ENCODE measurements around the gene KCNJ6. TPM values are rescaled to one million over a fixed set of nuclear protein-coding genes. Genes with fewer than 3 reads are reported as not detected.
A peak's percentile ranks its signal among the peaks of the same experiment; 100 is the strongest.

The KCNJ6 gene
- total and polyA plus RNA-seq, 2 of the 8 experiments (the other 6 are each of a cell fraction or from before 2014, with no cell fraction given): 0.51 to 1.2 TPM

DNA sequence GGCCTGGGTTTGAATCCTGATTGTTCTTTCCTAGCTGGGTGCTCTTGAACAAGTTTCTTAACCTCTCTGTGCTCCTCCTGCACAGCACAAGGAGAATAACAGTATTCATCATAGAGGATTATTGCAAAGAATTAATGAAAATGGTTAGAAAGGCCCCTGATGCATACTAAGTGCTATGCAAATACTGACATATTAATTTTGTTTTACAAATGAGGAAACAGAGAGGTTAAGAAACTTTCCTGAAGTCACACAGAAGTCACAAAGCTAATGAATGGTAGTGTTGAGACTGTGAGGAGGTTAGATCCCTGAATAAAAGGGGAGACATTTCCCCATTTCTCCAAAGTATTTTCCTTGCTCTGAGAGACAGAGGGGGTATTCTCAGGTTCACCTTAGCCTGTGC lies 99.0 kb downstream of the KCNJ6 start:
- Histone ChIP-seq H4K20me1 (replicated peaks in 1 of 2; ENCODE audit: control insufficient read depth in 1 of 2, insufficient read depth in 2 of 2, low read length in 2 of 2) (no peaks in the 10 kb centered on the region), H2BK15ac (ENCODE audit: low read length) (no peak overlapping the region), H2AK5ac (ENCODE audit: low read depth, low read length) (no peak overlapping the region), H3K79me1 (ENCODE audit: low read depth, low read length) (no peaks in the 10 kb centered on the region), H3K4ac (replicated peaks; ENCODE audit: insufficient read length, low read depth, low read length) (no peak overlapping the region), H2BK120ac (replicated peaks; ENCODE audit: low read depth, low read length) (no peak overlapping the region), H3K56ac (replicated peaks; ENCODE audit: insufficient read length, low read depth, low read length) (no peak overlapping the region), H2BK12ac (ENCODE audit: low read depth, low read length) (no peak overlapping the region), H3K4me1 (replicated peaks in 1 of 4; ENCODE audit: control insufficient read depth in 3 of 4, insufficient read depth in 4 of 4, low read length in 3 of 4) (peaks cover 4 to 13% (median 7%) of the 10 kb centered on the region in 4 experiments; a peak in 4 of 7 replicates), H3K79me2 (ENCODE audit: control insufficient read depth in 1 of 2, insufficient read depth in 2 of 2, low read length in 2 of 2) (no peaks in the 10 kb centered on the region), H3K18ac (ENCODE audit: extremely low read depth, low read length) (no peak overlapping the region), H4K5ac (ENCODE audit: insufficient read length, low read depth, low read length) (no peak overlapping the region), H3K36me3 (ENCODE audit: control insufficient read depth in 2 of 4, insufficient read depth in 4 of 4, low read length in 3 of 4) (no peaks in the 10 kb centered on the region; a peak in 1 of 8 replicates), H2BK5ac (ENCODE audit: low read depth, low read length) (no peak overlapping the region), H4K91ac (replicated peaks; ENCODE audit: insufficient read length, low read length) (no peak overlapping the region), H3K14ac (ENCODE audit: insufficient read length) (no peak overlapping the region), H3K27ac (ENCODE audit: low read depth, low read length) (no peak overlapping the region), H4K8ac (ENCODE audit: extremely low read depth, insufficient read depth, low read length) (no peak overlapping the region), H3K27me3 (replicated peaks in 1 of 4; ENCODE audit: control insufficient read depth in 3 of 4, extremely low read depth in 1 of 4, insufficient read depth in 3 of 4, low read length in 3 of 4) (no peaks in the 10 kb centered on the region), H3K23me2 (ENCODE audit: low read depth, low read length) (no peaks in the 10 kb centered on the region), H3K4me3 (ENCODE audit: extremely low read depth in 1 of 4, insufficient read depth in 2 of 4, low read depth in 3 of 4, low read length in 4 of 4) (no peak overlapping the region), H3K9me3 (ENCODE audit: insufficient read depth in 2 of 2, low read depth in 1 of 2, low read length in 1 of 2) (peaks cover 0 to 2% of the 10 kb centered on the region in 2 experiments; a peak in 1 of 4 replicates), H3K4me2 (ENCODE audit: insufficient read depth in 1 of 2, low read depth in 2 of 2, low read length in 2 of 2) (no peak overlapping the region), H2BK20ac (ENCODE audit: low read length) (no peak overlapping the region), H3K9ac (replicated peaks in 1 of 4; ENCODE audit: extremely low read depth in 1 of 4, low read depth in 3 of 4, low read length in 3 of 4) (no peak overlapping the region), H2AFZ (ENCODE audit: low read length) (no peak overlapping the region), H3K23ac (ENCODE audit: insufficient read length) (no peak overlapping the region)
- POLR2A ChIA-PET (ENCODE audit: partially characterized antibody): no interaction called here
- CTCF ChIA-PET (ENCODE audit: partially characterized antibody): interaction anchor here (1.5 kb wide), 1 partner anchor 58 kb away, joined by 3 read pairs; no protein-coding TSS in a partner anchor
- TF ChIP-seq BRCA1 (IDR thresholded peaks at IDR 0.05; ENCODE audit: low read depth, low read length) (no peak), HDAC2 (IDR thresholded peaks at IDR 0.05; ENCODE audit: borderline replicate concordance in 1 of 2, low read depth in 2 of 2, low read length in 2 of 2) (peak in 1 of 2 experiments; percentile 39; a peak in 1 of 4 replicates), KDM1A (IDR thresholded peaks at IDR 0.05; ENCODE audit: borderline replicate concordance, low read length) (peak; percentile 89)
- DNase-seq (ENCODE audit: low read depth in 1 of 2, low spot score in 2 of 2) (no peak), FAIRE-seq (no peak)
